ENCODE data around the gene ATE1.
"Not testable (repeated sequence)": the region's sequence is repeated elsewhere in the genome, so short reads cannot be mapped to it uniquely, and the experiment has no call there.

Gene ATE1

GRCh38 chr10:121766426-121766825 lies 161.4 kb downstream of the ATE1 start:
- TF ChIP-seq ZC3H10 (CRISPR knock-in tag; IDR thresholded peaks at IDR 0.05) (no peak), CSDC2 (CRISPR knock-in tag; IDR thresholded peaks at IDR 0.05) (no peak), ZNF70 (CRISPR knock-in tag; IDR thresholded peaks at IDR 0.05) (no peak), ZNF8 (CRISPR knock-in tag; IDR thresholded peaks at IDR 0.05) (no peak)
- ATAC-seq: no peak

- ATAC-seq: no peak
- TF ChIP-seq PPARA (CRISPR knock-in tag; IDR thresholded peaks at IDR 0.05; ENCODE audit: borderline replicate concordance): no peak
- TF ChIP-seq BACH2 (CRISPR knock-in tag; IDR thresholded peaks at IDR 0.05; ENCODE audit: borderline replicate concordance): no peak
- TF ChIP-seq CREB5 (CRISPR knock-in tag; IDR thresholded peaks at IDR 0.05; ENCODE audit: low read depth): no peak
- no peak for TF ChIP-seq SNAI2 (CRISPR knock-in tag; IDR thresholded peaks at IDR 0.05)
- no peak for TF ChIP-seq OSR1 (CRISPR knock-in tag; IDR thresholded peaks at IDR 0.05)
- TF ChIP-seq ESRRG (CRISPR knock-in tag; IDR thresholded peaks at IDR 0.05): no peak
- TF ChIP-seq ZFP3 (CRISPR knock-in tag; IDR thresholded peaks at IDR 0.05): no peak
Observed at GRCh38 chr10:121765204-121765603, 162.6 kb downstream of the ATE1 start.

GRCh38 chr10:121764233-121764942 lies 163.4 kb downstream of the ATE1 start:
- ATAC-seq: no peak
- TF ChIP-seq PPARA (CRISPR knock-in tag; IDR thresholded peaks at IDR 0.05; ENCODE audit: borderline replicate concordance) (no peak), ZNF70 (CRISPR knock-in tag; IDR thresholded peaks at IDR 0.05) (no peak), CSRNP3 (CRISPR knock-in tag; IDR thresholded peaks at IDR 0.05) (no peak), TOX (CRISPR knock-in tag; IDR thresholded peaks at IDR 0.05; ENCODE audit: borderline replicate concordance) (no peak)

GRCh38 chr10:121757241-121757640 lies 170.6 kb downstream of the ATE1 start:
- not testable (repeated sequence) for ATAC-seq

GRCh38 chr10:121755496-121755895 lies 172.3 kb downstream of the ATE1 start:
- ATAC-seq: not testable (repeated sequence)

GRCh38 chr10:121754666-121755065 lies 173.2 kb downstream of the ATE1 start:
- ATAC-seq: no peak
- no peak for TF ChIP-seq ESRRG (CRISPR knock-in tag; IDR thresholded peaks at IDR 0.05)
- no peak for TF ChIP-seq GLIS3 (CRISPR knock-in tag; IDR thresholded peaks at IDR 0.05)
- no peak for TF ChIP-seq PATZ1 (CRISPR knock-in tag; IDR thresholded peaks at IDR 0.05; ENCODE audit: borderline replicate concordance)

GRCh38 chr10:121753726-121754476 lies 173.9 kb downstream of the ATE1 start:
- peak; percentile 94 for ATAC-seq
- TF ChIP-seq BACH2 (CRISPR knock-in tag; IDR thresholded peaks at IDR 0.05; ENCODE audit: borderline replicate concordance) (no peak), ZFP30 (CRISPR knock-in tag; IDR thresholded peaks at IDR 0.05) (no peak), POU6F1 (CRISPR knock-in tag; IDR thresholded peaks at IDR 0.05; ENCODE audit: borderline replicate concordance, low read depth) (no peak)

Data from SK-N-SH treated with all-trans-retinoic acid at 6 μM for 48 hours (cell line).